HEK293 (cell line): ENCODE results near the gene TAF1D.

Experiments
- CTCF ChIA-PET: fragments of 350-600 bp; formaldehyde crosslinking; extraction: SDS; loops from one replicate; lab custom pipeline; 2021; ENCODE audit warnings: antibody characterized with exemption; lab: Yijun Ruan, JAX
- POLR2A ChIA-PET: fragments of 300-600 bp; formaldehyde crosslinking; extraction: SDS; loops from one replicate; lab custom pipeline; 2020; ENCODE audit warnings: antibody characterized with exemption, inconsistent platforms; lab: Yijun Ruan, JAX
- H3K27ac ChIP-seq: fragments of 200-500 bp; sonication (Bioruptor generic); 2 replicates; pipeline ENCODE4 v1.5.1; 2014; ENCODE audit warnings: low read depth, low read length, control low read depth, inconsistent platforms; ENCODE audit errors: extremely low read depth
- H3K36me3 ChIP-seq, 2 experiments: fragments of 200-500 bp in 1 of 2; sonication (Bioruptor generic) in 1 of 2; 1 replicate in 1 of 2; 2 replicates in 1 of 2; pipeline ENCODE4 v1.5.1; 2014 to 2017; ENCODE audit warnings: inconsistent platforms in 2 of 2, low read length in 2 of 2; ENCODE audit not compliant: control insufficient read depth in 2 of 2, insufficient read depth in 1 of 2
- H3K4me1 ChIP-seq: fragments of 200-500 bp; sonication (Bioruptor generic); 2 replicates; pipeline ENCODE4 v1.5.1; 2014; ENCODE audit warnings: mild to moderate bottlenecking, low read length, inconsistent platforms; ENCODE audit not compliant: control insufficient read depth, insufficient read depth
- H3K4me3 ChIP-seq: 2 replicates; pipeline ENCODE4 v1.5.1; 2011; ENCODE audit warnings: low read depth, mild to moderate bottlenecking, control low read depth, low read length, moderate library complexity
- H3K9me3 ChIP-seq: fragments of 200-500 bp; sonication (Bioruptor generic); 2 replicates; pipeline ENCODE4 v1.5.1; 2014; ENCODE audit warnings: low read depth, low read length, inconsistent platforms; ENCODE audit not compliant: control insufficient read depth, insufficient read depth
- FEZF1 ChIP-seq: fragments of 450-650 bp; formaldehyde crosslinking; IDR thresholded peaks from 2 replicates; pipeline ENCODE4 v1.5.1; 2016; ENCODE audit warnings: missing biosample characterization, missing genetic modification characterization
- GLIS1 ChIP-seq: fragments of 450-650 bp; formaldehyde crosslinking; IDR thresholded peaks from 2 replicates; pipeline ENCODE4 v1.5.1; 2016; ENCODE audit warnings: missing biosample characterization, missing genetic modification characterization
- GLIS2 ChIP-seq: fragments of 450-650 bp; formaldehyde crosslinking; IDR thresholded peaks from 2 replicates; pipeline ENCODE4 v1.5.1; 2016; ENCODE audit warnings: missing biosample characterization, missing genetic modification characterization
- KLF17 ChIP-seq: fragments of 450-650 bp; formaldehyde crosslinking; IDR thresholded peaks from 2 replicates; pipeline ENCODE4 v1.5.1; 2016; ENCODE audit warnings: missing biosample characterization, missing genetic modification characterization
- KLF7 ChIP-seq: fragments of 450-650 bp; formaldehyde crosslinking; IDR thresholded peaks from 2 replicates; pipeline ENCODE4 v1.5.1; 2016; ENCODE audit warnings: missing biosample characterization, missing genetic modification characterization, borderline replicate concordance
- KLF8 ChIP-seq: fragments of 450-650 bp; formaldehyde crosslinking; IDR thresholded peaks from 2 replicates; pipeline ENCODE4 v1.5.1; 2016; ENCODE audit warnings: missing biosample characterization, missing genetic modification characterization
- OSR2 ChIP-seq: fragments of 450-650 bp; formaldehyde crosslinking; IDR thresholded peaks from 2 replicates; pipeline ENCODE4 v1.5.1; 2016; ENCODE audit warnings: missing biosample characterization, missing genetic modification characterization
- WT1 ChIP-seq: fragments of 450-650 bp; formaldehyde crosslinking; IDR thresholded peaks from 2 replicates; pipeline ENCODE4 v1.5.1; 2016; ENCODE audit warnings: missing biosample characterization, missing genetic modification characterization
- YY1 ChIP-seq: fragments of 450-650 bp; formaldehyde crosslinking; IDR thresholded peaks from 2 replicates; pipeline ENCODE4 v1.5.1; 2018; ENCODE audit warnings: missing biosample characterization, missing genetic modification characterization
- ZBTB49 ChIP-seq: fragments of 450-650 bp; formaldehyde crosslinking; IDR thresholded peaks from 2 replicates; pipeline ENCODE4 v1.5.1; 2016; ENCODE audit warnings: missing biosample characterization, missing genetic modification characterization, low read depth
- ZBTB7A ChIP-seq: fragments of 450-650 bp; formaldehyde crosslinking; IDR thresholded peaks from 2 replicates; pipeline ENCODE4 v1.5.1; 2016; ENCODE audit warnings: low read depth, missing biosample characterization, missing genetic modification characterization
- ZFP69B ChIP-seq: fragments of 450-650 bp; formaldehyde crosslinking; IDR thresholded peaks from 2 replicates; pipeline ENCODE4 v1.5.1; 2016; ENCODE audit warnings: missing biosample characterization, missing genetic modification characterization
- ZNF114 ChIP-seq: fragments of 450-650 bp; formaldehyde crosslinking; IDR thresholded peaks from 2 replicates; pipeline ENCODE4 v1.5.0; 2017; ENCODE audit warnings: missing biosample characterization, missing genetic modification characterization
- ZNF16 ChIP-seq: fragments of 450-650 bp; formaldehyde crosslinking; IDR thresholded peaks from 2 replicates; pipeline ENCODE4 v1.5.1; 2016; ENCODE audit warnings: low read depth, missing biosample characterization, missing genetic modification characterization
- ZNF274 ChIP-seq, 2 experiments: fragments of 200-500 bp in 1 of 2; fragments of 450-650 bp in 1 of 2; sonication (Bioruptor generic) in 1 of 2; formaldehyde crosslinking in 1 of 2; IDR thresholded peaks; 2 replicates each; pipeline versions ENCODE4 v1.5.1 to v1.6.1; 2014 to 2016; ENCODE audit warnings: borderline replicate concordance in 1 of 2, inconsistent platforms in 1 of 2, low read length in 1 of 2, missing biosample characterization in 1 of 2, missing genetic modification characterization in 1 of 2
- ZNF311 ChIP-seq: fragments of 450-650 bp; formaldehyde crosslinking; IDR thresholded peaks from 2 replicates; pipeline ENCODE4 v1.5.1; 2017; ENCODE audit warnings: missing biosample characterization, missing genetic modification characterization, borderline replicate concordance
- ZNF366 ChIP-seq: fragments of 450-650 bp; formaldehyde crosslinking; conservative IDR thresholded peaks from 2 replicates; pipeline ENCODE4 v1.5.1; 2016; ENCODE audit warnings: missing biosample characterization, missing genetic modification characterization
- ZNF391 ChIP-seq: fragments of 450-650 bp; formaldehyde crosslinking; IDR thresholded peaks from 2 replicates; pipeline ENCODE4 v1.5.1; 2016; ENCODE audit warnings: low read depth, missing biosample characterization, missing genetic modification characterization, borderline replicate concordance
- ZNF398 ChIP-seq: fragments of 450-650 bp; formaldehyde crosslinking; IDR thresholded peaks from 2 replicates; pipeline ENCODE4 v1.5.1; 2017; ENCODE audit warnings: missing biosample characterization, missing genetic modification characterization
- ZNF501 ChIP-seq: fragments of 450-650 bp; formaldehyde crosslinking; IDR thresholded peaks from 2 replicates; pipeline ENCODE4 v1.5.1; 2016; ENCODE audit warnings: missing biosample characterization, missing genetic modification characterization
- ZNF530 ChIP-seq: fragments of 450-650 bp; formaldehyde crosslinking; IDR thresholded peaks from 2 replicates; pipeline ENCODE4 v1.5.1; 2016; ENCODE audit warnings: low read depth, missing biosample characterization, missing genetic modification characterization
- ZNF626 ChIP-seq: fragments of 450-650 bp; sonication (Bioruptor Pico); formaldehyde crosslinking; IDR thresholded peaks from 2 replicates; pipeline ENCODE4 v1.5.1; 2018; ENCODE audit warnings: missing biosample characterization, missing genetic modification characterization, inconsistent platforms
- ZNF629 ChIP-seq: fragments of 450-650 bp; formaldehyde crosslinking; IDR thresholded peaks from 2 replicates; pipeline ENCODE4 v1.5.1; 2017; ENCODE audit warnings: missing biosample characterization, missing genetic modification characterization
- ZNF660 ChIP-seq: fragments of 450-650 bp; IDR thresholded peaks from 2 replicates; pipeline ENCODE4 v1.5.1; 2018; ENCODE audit warnings: missing biosample characterization, mild to moderate bottlenecking, missing genetic modification characterization
- ZXDB ChIP-seq: fragments of 450-650 bp; formaldehyde crosslinking; IDR thresholded peaks from 2 replicates; pipeline ENCODE4 v1.5.1; 2016; ENCODE audit warnings: missing biosample characterization, missing genetic modification characterization
- TF ChIP-seq, protein P1 (sequence below): fragments of 450-650 bp; formaldehyde crosslinking; IDR thresholded peaks from 2 replicates; pipeline ENCODE4 v1.5.0; 2017; ENCODE audit warnings: missing biosample characterization, missing genetic modification characterization, borderline replicate concordance

The TAF1D gene

DNA sequence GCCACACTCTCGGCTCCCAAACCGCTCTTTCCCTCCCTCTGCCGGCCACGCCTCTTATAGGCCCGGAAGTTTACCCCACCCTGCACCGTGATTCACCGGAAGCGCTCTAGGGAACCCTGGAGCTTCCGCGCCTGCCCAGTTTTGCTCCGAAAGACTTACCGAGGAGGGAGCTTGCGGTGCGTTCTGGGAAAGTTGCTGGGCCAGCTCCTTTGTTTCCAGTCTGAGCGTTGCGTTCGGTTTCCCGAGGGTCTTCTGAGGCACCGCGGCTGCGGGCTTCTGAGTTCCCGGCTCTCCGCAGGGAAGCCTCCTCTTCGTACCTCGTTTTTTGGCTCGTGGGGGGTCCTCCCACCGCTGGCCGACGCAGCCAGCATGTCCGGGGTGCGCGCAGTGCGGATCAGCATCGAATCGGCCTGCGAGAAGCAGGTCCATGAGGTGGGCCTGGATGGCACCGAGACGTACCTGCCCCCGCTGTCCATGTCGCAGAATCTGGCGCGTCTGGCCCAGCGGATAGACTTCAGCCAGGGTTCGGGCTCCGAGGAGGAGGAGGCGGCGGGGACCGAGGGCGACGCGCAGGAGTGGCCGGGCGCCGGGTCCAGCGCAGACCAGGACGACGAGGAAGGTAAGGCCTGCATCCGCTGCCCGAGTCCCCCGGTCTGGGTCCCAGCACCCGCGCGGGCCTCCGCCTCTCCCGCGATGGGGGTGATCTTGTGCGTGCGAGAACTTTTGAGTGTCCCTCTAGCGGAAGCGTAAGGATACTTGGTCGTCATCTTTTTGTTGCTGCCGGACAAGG is 43.0 kb upstream of the TAF1D start, which contains the start of gene MED17 (continued):
- TF ChIP-seq ZNF398 (tag by site-specific recombination), result no peak
- no peak for TF ChIP-seq ZNF114 (tag by site-specific recombination)
- no peak for TF ChIP-seq ZNF311 (tag by site-specific recombination)
- TF ChIP-seq YY1 (tag by site-specific recombination), result no peak
- no peak for TF ChIP-seq FEZF1
- no peak for TF ChIP-seq KLF17 (tag by site-specific recombination)
- no peak for TF ChIP-seq ZFP69B
- peak; percentile 86 for TF ChIP-seq GLIS2
- no peak for TF ChIP-seq ZNF274 (IDR thresholded peaks at IDR 0.05; ENCODE audit: low read length)
- no peak for TF ChIP-seq ZNF274 (tag by site-specific recombination; IDR thresholded peaks at IDR 0.05; ENCODE audit: borderline replicate concordance)
- TF ChIP-seq ZBTB49, result no peak
- TF ChIP-seq ZNF530 (tag by site-specific recombination), result no peak
- TF ChIP-seq, all 188 proteins: peak for 41

- Histone ChIP-seq H3K9me3 (no peaks in the 10 kb centered on the region), H3K4me3 (peak overlapping the region; percentile 98), H3K36me3 (peaks cover 6 to 22% of the 10 kb centered on the region in 2 experiments), H3K4me1 (no peaks in the 10 kb centered on the region), H3K27ac (peak overlapping the region; percentile 47; the same call in 1 of the 2 replicates)
- POLR2A ChIA-PET, result interaction anchor here (0.7 to 3.9 kb wide), 21 partner anchors 8 to 709 kb away, joined by 3 to 149 read pairs (median 6); partner anchors contain the start of genes C11orf54, CEP295 and TAF1D
- CTCF ChIA-PET, result interaction anchor here (1.3 kb wide), 1 partner anchor 42 kb away, joined by 4 read pairs; the partner anchor contains the start of genes C11orf54 and TAF1D
- TF ChIP-seq ZNF660 (tag by site-specific recombination) (peak; percentile 19; the same call in 1 of the 2 replicates), ZNF626 (no peak), ZNF629 (tag by site-specific recombination) (0 out of 2 replicates have a peak, but pooled peaks have one; percentile 34), ZNF16 (tag by site-specific recombination) (no peak), WT1 (tag by site-specific recombination) (no peak), ZNF501 (0 out of 2 replicates have a peak, but pooled peaks have one; percentile 6), ZNF366 (peak; percentile 59; the same call in 1 of the 2 replicates), ZNF391 (tag by site-specific recombination) (no peak), GLIS1 (tag by site-specific recombination) (peak; percentile 52), ZXDB (tag by site-specific recombination) (no peak), ZBTB7A (tag by site-specific recombination) (no peak), KLF8 (tag by site-specific recombination) (0 out of 2 replicates have a peak, but pooled peaks have one; percentile 69), ZNF398 (tag by site-specific recombination) (no peak), OSR2 (tag by site-specific recombination) (no peak), KLF7 (tag by site-specific recombination) (no peak; the same call in 1 of the 2 replicates)
- TF ChIP-seq, protein P1, sequence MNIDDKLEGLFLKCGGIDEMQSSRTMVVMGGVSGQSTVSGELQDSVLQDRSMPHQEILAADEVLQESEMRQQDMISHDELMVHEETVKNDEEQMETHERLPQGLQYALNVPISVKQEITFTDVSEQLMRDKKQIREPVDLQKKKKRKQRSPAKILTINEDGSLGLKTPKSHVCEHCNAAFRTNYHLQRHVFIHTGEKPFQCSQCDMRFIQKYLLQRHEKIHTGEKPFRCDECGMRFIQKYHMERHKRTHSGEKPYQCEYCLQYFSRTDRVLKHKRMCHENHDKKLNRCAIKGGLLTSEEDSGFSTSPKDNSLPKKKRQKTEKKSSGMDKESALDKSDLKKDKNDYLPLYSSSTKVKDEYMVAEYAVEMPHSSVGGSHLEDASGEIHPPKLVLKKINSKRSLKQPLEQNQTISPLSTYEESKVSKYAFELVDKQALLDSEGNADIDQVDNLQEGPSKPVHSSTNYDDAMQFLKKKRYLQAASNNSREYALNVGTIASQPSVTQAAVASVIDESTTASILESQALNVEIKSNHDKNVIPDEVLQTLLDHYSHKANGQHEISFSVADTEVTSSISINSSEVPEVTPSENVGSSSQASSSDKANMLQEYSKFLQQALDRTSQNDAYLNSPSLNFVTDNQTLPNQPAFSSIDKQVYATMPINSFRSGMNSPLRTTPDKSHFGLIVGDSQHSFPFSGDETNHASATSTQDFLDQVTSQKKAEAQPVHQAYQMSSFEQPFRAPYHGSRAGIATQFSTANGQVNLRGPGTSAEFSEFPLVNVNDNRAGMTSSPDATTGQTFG (tag by site-specific recombination), result no peak
Observed at GRCh38 chr11:93783765-93784144, 42.5 kb upstream of the TAF1D start.
